GM21447 (cell line): ENCODE data around the gene PLXNA4.

Experiments used
- ATAC-seq: cut with Tn5 transposase; IDR thresholded peaks from one replicate; pipeline ENCODE4 v1.9.1; 2021; ENCODE audit not compliant: unreplicated experiment

Gene PLXNA4

DNA sequence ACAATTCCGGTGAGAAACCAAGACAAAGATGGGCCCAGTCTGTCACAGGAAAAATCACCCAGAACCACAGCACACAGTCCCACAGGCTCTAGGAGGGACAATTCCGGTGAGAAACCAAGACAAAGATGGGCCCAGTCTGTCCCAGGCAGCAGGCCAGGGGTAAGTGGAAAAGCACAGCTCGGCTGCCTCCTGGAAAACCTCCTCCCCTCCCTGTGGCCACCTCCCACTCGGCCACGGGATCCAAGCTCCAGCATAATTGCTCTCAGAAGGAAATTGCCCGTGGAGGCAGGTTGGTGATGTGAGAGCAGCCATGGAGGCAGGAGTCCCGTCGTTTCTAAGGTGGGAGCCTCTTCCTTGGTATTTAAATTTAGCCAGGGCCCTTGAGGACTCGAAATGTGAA lies 95.7 kb downstream of the PLXNA4 start:
- ATAC-seq = no peak

- ATAC-seq = no peak
Observed at GRCh38 chr7:132476541-132476940, 99.7 kb downstream of the PLXNA4 start.

GRCh38 chr7:132475669-132476116 lies 100.6 kb downstream of the PLXNA4 start:
- no peak for ATAC-seq

GRCh38 chr7:132475037-132475668 lies 101.1 kb downstream of the PLXNA4 start:
- no peak for ATAC-seq

GRCh38 chr7:132472463-132473120 lies 103.7 kb downstream of the PLXNA4 start:
- ATAC-seq = no peak

DNA sequence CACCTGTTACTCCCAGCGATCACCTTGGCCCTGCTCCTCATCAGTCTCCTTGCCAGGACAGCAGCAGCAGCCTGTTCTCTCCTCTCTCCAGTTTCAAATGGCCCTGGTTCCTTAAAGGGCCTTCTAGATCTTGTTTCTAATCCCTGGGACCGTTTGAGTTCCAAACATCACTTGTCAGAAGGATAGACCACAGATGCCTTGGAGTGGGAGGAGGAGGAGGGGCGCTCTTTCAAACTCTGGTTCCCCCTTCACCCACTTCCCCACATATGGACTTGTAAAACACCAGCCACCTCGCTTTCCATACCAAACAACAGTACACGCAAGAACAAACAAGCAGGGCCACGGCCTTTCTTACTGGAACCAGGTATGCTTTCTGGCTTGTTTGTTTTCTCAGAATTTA lies 104.8 kb downstream of the PLXNA4 start:
- no peak for ATAC-seq

- no peak for ATAC-seq
Observed at GRCh38 chr7:132469681-132470080, 106.6 kb downstream of the PLXNA4 start.

- no peak for ATAC-seq
Observed at GRCh38 chr7:132469264-132469663, 107.0 kb downstream of the PLXNA4 start.

DNA sequence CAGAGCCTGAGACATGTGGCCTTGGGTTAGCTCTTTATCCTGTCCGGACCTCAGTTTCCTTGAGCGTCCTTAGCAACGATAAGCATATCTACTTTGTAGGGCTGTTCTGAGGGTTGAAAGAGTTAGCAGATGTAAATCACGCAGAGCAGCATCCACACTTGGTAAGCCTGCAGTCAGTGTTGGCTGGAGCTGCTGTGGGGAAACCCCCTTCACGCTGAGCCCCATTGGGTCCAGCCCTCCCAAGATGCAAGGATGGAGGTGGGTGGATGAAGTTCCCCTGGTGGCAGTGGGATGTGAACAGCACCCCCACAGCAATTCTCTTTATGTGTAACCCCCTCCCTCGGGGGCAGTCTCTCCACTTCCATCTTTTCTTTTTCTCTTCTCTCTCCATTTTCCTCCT lies 109.9 kb downstream of the PLXNA4 start:
- ATAC-seq = no peak

DNA sequence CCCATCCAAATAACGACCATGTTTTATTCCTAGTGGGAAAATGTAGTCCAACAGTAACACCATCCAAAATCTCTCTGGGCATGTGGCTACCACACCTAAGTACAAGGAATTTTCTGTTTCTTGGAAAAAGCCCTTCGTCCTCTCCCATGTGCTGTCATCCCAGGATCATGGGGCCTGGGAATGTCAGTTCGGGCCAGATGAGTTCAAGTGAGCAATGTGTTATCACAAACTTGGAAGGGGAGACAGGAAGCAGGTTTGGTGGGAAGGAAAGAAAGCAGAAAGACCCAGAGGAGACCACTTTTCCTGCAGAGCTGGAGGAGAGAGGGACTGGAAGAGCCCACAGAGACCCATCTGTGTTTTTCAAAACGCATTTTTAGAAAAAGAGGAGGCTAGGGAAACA lies 110.8 kb downstream of the PLXNA4 start:
- no peak for ATAC-seq

- no peak for ATAC-seq
Observed at GRCh38 chr7:132464740-132465139, 111.5 kb downstream of the PLXNA4 start.

DNA sequence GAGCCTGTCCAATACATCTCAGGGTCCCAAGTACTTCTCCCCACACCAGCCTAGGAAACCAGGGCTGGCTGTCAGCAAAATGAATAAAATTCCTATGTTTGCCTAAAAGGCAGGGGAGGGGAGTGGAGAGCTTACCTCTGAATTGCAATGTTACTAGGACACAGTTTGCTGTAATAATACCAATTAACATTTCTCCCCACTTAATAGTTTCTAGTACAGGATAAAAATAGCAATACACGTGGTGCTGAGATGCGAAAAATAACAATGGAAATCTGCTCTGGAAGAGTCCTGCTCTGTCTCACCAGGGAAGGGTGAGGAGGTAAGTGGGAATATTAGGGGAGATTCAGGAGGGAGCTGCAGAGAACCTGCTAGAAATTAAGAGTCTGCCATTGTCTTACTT lies 112.3 kb downstream of the PLXNA4 start:
- ATAC-seq = no peak

- no peak for ATAC-seq
Observed at GRCh38 chr7:132462478-132462877, 113.8 kb downstream of the PLXNA4 start.

DNA sequence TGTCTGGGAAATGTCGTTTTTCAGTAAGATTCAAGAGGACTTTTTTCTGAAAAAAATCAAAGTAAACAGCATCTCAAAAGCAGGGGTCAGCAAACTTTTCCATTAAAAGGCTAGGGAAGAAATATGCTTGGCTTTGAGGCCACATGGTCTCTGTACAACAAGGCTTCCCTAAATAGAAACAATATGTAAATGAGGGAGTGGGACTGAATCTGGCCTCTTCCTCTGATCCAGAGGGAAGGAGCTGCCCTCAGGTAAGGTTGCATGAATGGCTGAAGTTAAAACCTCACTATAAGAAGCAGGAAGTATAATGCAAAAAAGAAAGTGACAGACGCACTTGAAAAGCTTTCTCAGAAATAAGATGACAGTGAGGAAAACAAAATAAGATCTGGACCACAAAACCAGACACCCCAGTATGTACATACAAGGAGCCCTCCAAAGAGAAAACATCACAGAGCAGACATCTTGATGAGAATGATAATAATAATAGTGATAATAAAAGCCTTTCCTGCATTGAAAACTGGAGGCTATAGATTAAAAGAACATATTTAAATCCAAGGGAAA lies 115.2 kb downstream of the PLXNA4 start:
- no peak for ATAC-seq

DNA sequence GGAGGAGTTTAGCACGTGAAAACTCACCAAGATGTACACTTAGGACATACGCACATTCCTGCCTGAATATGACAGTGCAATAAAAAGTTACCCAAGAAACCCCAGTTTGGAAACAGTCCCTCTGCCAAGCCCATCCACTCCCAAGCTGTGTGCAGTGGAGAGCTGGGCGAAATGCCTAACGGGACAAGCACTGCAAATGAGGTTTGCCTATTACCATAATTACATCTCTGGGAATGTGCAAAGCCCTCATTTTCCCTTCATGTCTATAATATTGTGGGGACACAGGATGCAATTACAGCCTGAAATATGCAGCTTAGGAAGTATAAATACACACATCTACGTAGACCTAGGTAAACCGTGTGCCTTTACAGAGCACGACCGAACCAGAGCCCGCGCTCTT lies 117.5 kb downstream of the PLXNA4 start:
- no peak for ATAC-seq

- no peak for ATAC-seq
Observed at GRCh38 chr7:132457658-132458057, 118.6 kb downstream of the PLXNA4 start.

GRCh38 chr7:132456418-132456817 lies 119.9 kb downstream of the PLXNA4 start:
- ATAC-seq = no peak

- no peak for ATAC-seq
Observed at GRCh38 chr7:132455378-132455777, 120.9 kb downstream of the PLXNA4 start.

- no peak for ATAC-seq
Observed at GRCh38 chr7:132453826-132454225, 122.4 kb downstream of the PLXNA4 start.

DNA sequence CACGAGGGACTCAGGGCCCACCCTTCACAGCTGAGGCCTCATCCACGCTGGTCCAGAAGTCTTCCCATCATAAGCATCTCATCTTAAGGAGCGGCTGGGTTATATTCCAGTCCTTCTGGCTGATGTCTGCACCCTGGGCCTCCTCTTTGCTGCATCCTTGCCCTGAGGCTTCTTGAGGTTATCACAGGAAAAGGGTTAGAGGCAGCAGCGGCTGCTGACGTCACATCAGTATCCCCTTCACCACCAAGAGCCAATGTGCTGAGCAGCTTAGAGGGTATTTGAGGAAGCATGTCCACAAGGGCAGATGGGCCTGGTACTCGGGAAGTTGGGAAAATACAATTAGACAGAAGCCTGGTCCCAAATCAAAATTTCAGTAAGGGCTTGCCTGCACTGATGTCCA lies 125.1 kb downstream of the PLXNA4 start:
- no peak for ATAC-seq

DNA sequence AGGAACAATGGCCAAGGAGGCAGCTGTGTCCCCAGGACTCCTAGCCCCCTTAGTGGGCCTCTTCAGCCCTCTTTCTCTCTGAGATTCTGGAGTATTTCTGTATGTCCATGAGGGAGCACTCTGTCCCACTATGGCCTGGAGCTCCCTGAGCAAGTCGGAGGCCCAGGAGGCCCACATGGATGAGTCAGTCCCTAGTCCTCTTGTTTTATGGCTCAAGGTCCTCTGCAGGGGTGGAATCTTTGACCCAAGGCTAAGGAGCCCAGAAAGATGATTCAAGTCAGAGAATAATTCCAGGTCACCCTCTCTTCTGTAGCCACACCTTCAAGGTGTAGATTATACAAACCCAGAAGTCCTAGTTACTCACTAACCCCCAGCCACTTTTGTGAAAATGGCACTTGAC lies 125.6 kb downstream of the PLXNA4 start:
- no peak for ATAC-seq

- no peak for ATAC-seq
Observed at GRCh38 chr7:132450188-132450587, 126.1 kb downstream of the PLXNA4 start.
